ENCODE data around the gene WDR55. TPM values are rescaled to one million over a fixed set of nuclear protein-coding genes. Genes with fewer than 3 reads are reported as not detected.

The WDR55 gene
- total and polyA plus RNA-seq, 10 of the 15 experiments (the other 5 are each of a cell fraction or from before 2014, with no cell fraction given): 3.4 to 27.8 (median 20.3) TPM

- TF ChIP-seq, protein P1, sequence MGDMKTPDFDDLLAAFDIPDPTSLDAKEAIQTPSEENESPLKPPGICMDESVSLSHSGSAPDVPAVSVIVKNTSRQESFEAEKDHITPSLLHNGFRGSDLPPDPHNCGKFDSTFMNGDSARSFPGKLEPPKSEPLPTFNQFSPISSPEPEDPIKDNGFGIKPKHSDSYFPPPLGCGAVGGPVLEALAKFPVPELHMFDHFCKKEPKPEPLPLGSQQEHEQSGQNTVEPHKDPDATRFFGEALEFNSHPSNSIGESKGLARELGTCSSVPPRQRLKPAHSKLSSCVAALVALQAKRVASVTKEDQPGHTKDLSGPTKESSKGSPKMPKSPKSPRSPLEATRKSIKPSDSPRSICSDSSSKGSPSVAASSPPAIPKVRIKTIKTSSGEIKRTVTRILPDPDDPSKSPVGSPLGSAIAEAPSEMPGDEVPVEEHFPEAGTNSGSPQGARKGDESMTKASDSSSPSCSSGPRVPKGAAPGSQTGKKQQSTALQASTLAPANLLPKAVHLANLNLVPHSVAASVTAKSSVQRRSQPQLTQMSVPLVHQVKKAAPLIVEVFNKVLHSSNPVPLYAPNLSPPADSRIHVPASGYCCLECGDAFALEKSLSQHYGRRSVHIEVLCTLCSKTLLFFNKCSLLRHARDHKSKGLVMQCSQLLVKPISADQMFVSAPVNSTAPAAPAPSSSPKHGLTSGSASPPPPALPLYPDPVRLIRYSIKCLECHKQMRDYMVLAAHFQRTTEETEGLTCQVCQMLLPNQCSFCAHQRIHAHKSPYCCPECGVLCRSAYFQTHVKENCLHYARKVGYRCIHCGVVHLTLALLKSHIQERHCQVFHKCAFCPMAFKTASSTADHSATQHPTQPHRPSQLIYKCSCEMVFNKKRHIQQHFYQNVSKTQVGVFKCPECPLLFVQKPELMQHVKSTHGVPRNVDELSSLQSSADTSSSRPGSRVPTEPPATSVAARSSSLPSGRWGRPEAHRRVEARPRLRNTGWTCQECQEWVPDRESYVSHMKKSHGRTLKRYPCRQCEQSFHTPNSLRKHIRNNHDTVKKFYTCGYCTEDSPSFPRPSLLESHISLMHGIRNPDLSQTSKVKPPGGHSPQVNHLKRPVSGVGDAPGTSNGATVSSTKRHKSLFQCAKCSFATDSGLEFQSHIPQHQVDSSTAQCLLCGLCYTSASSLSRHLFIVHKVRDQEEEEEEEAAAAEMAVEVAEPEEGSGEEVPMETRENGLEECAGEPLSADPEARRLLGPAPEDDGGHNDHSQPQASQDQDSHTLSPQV (IDR thresholded peaks at IDR 0.05): no peak
- TF ChIP-seq MEF2A (IDR thresholded peaks at IDR 0.05; ENCODE audit: insufficient read depth, low read depth, low read length): no peak
- TF ChIP-seq GATAD2B (conservative IDR thresholded peaks at IDR 0.05; ENCODE audit: low read depth): peak; percentile 86
- TF ChIP-seq, protein P2, sequence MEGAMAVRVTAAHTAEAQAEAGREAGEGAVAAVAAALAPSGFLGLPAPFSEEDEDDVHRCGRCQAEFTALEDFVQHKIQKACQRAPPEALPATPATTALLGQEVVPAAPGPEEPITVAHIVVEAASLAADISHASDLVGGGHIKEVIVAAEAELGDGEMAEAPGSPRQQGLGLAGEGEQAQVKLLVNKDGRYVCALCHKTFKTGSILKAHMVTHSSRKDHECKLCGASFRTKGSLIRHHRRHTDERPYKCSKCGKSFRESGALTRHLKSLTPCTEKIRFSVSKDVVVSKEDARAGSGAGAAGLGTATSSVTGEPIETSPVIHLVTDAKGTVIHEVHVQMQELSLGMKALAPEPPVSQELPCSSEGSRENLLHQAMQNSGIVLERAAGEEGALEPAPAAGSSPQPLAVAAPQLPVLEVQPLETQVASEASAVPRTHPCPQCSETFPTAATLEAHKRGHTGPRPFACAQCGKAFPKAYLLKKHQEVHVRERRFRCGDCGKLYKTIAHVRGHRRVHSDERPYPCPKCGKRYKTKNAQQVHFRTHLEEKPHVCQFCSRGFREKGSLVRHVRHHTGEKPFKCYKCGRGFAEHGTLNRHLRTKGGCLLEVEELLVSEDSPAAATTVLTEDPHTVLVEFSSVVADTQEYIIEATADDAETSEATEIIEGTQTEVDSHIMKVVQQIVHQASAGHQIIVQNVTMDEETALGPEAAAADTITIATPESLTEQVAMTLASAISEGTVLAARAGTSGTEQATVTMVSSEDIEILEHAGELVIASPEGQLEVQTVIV (IDR thresholded peaks at IDR 0.05; ENCODE audit: borderline replicate concordance, partially characterized antibody): no peak
- TF ChIP-seq NBN (IDR thresholded peaks at IDR 0.05): no peak; the same call in 1 of the 2 replicates
- no peak for TF ChIP-seq CBX5 (IDR thresholded peaks at IDR 0.05; ENCODE audit: low read depth)
- TF ChIP-seq KAT2A (conservative IDR thresholded peaks at IDR 0.05; ENCODE audit: control insufficient read depth, low read depth, low read length): no peak
- no peak for TF ChIP-seq SMC3 (IDR thresholded peaks at IDR 0.05; ENCODE audit: borderline replicate concordance, low read length)
- TF ChIP-seq ZNF207 (IDR thresholded peaks at IDR 0.05; ENCODE audit: borderline replicate concordance): no peak
- TF ChIP-seq BRCA1 (IDR thresholded peaks at IDR 0.05; ENCODE audit: low read depth, low read length): no peak
- no peak for TF ChIP-seq PAX5 (IDR thresholded peaks at IDR 0.05; ENCODE audit: borderline replicate concordance, low read depth, low read length)
- TF ChIP-seq, protein P3, sequence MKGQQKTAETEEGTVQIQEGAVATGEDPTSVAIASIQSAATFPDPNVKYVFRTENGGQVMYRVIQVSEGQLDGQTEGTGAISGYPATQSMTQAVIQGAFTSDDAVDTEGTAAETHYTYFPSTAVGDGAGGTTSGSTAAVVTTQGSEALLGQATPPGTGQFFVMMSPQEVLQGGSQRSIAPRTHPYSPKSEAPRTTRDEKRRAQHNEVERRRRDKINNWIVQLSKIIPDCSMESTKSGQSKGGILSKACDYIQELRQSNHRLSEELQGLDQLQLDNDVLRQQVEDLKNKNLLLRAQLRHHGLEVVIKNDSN (IDR thresholded peaks at IDR 0.05; ENCODE audit: borderline replicate concordance, extremely low read length, insufficient read depth, low read depth, low read length): no peak
- no peak for TF ChIP-seq FOS (IDR thresholded peaks at IDR 0.05; ENCODE audit: borderline replicate concordance, extremely low read depth, insufficient read length)
- TF ChIP-seq POLR2A (IDR thresholded peaks at IDR 0.05; ENCODE audit: low read depth, low read length): peak; percentile 86
- TF ChIP-seq ZNF217 (IDR thresholded peaks at IDR 0.05): no peak
- no peak for TF ChIP-seq BCLAF1 (IDR thresholded peaks at IDR 0.05)
- TF ChIP-seq TBL1XR1 (IDR thresholded peaks at IDR 0.05; ENCODE audit: low read depth, low read length): no peak
- peak; percentile 88 for TF ChIP-seq LARP7 (IDR thresholded peaks at IDR 0.05)
- no peak for TF ChIP-seq YBX1 (IDR thresholded peaks at IDR 0.05)
- TF ChIP-seq KDM1A (IDR thresholded peaks at IDR 0.05; ENCODE audit: borderline replicate concordance): no peak
These were observed 25.3 kb upstream of the WDR55 start, which contains the start of gene TMCO6 (continued) for GRCh38 chr5:140639148-140639981.

All from GM12878 (cell line).